Gastroesophageal sphincter (tissue), 4 donors: ENCODE results near the gene RRBP1. TPM values are rescaled to one million over a fixed set of nuclear protein-coding genes. Genes with fewer than 3 reads are reported as not detected.

Source experiments
- ATAC-seq: fragments of 150-250 bp; one replicate; pipeline ENCODE4 v1.9.1; 2016; ENCODE audit warnings: mild to moderate bottlenecking, moderate library complexity
- H3K27ac ChIP-seq, 4 donors: fragments of 200-600 bp; sonication (generic) in 3 of 4; 1 replicate in 3 of 4; 2 replicates in 1 of 4; pipeline ENCODE4 v1.5.1; 2016 to 2019
- H3K27me3 ChIP-seq: fragments of 200-600 bp; sonication (generic); one replicate; pipeline ENCODE4 v1.5.1; 2019
- H3K36me3 ChIP-seq, 2 donors: fragments of 200-600 bp; sonication (generic); one replicate each; pipeline ENCODE4 v1.5.1; 2019; ENCODE audit warnings: control low read depth in 1 of 2
- H3K4me1 ChIP-seq, 3 donors: fragments of 200-600 bp; sonication (generic); 1 replicate in 2 of 3; 2 replicates in 1 of 3; pipeline ENCODE4 v1.5.1; 2016 to 2019; ENCODE audit warnings: control low read depth in 2 of 3
- H3K4me3 ChIP-seq, 2 donors: fragments of 200-600 bp; sonication (generic); one replicate each; pipeline ENCODE4 v1.5.1; 2019; ENCODE audit warnings: mild to moderate bottlenecking in 1 of 2, moderate library complexity in 1 of 2
- H3K9me3 ChIP-seq, 3 donors: fragments of 200-600 bp; sonication (generic); one replicate each; pipeline ENCODE4 v1.5.1; 2017 to 2019; ENCODE audit warnings: control low read depth in 2 of 3
- CTCF ChIP-seq, 4 experiments: fragments of 200-600 bp in 2 of 4; fragments of 450-650 bp in 2 of 4; sonication (generic) in 1 of 4; IDR thresholded peaks; one replicate each; pipeline ENCODE4 v1.5.1; 2017 to 2019; ENCODE audit warnings: antibody characterized with exemption in 4 of 4, mild to moderate bottlenecking in 2 of 4, moderate library complexity in 2 of 4
- EP300 ChIP-seq: sonication (generic); formaldehyde crosslinking; IDR thresholded peaks from one replicate; pipeline ENCODE4 v1.6.1; 2017; ENCODE audit warnings: antibody characterized with exemption, mild to moderate bottlenecking
- POLR2A ChIP-seq, 2 donors: fragments of 450-650 bp; IDR thresholded peaks; one replicate each; pipeline ENCODE4 v1.6.1; 2017; ENCODE audit warnings: antibody characterized with exemption in 2 of 2, mild to moderate bottlenecking in 2 of 2, moderate library complexity in 1 of 2
- POLR2AphosphoS5 ChIP-seq: sonication (generic); formaldehyde crosslinking; IDR thresholded peaks from one replicate; pipeline ENCODE4 v1.6.1; 2017; ENCODE audit warnings: antibody characterized with exemption
- WGBS, 2 donors: methylation state at CpG; one replicate each; pipeline ENCODE4 v1.1.5; 2018; ENCODE audit warnings: low coverage in 1 of 2; 5-methylcytosine and 5-hydroxymethylcytosine counted together
- total RNA-seq, 4 donors: library from RNA; depleted of rRNA; stranded (reverse); fragments of >200 nt; gene quantifications; one replicate each; pipeline ENCODE4 v1.1.0, GENCODE V29; 2016

Gene RRBP1
- total RNA-seq, 4 donors from 2014 or later = 61.2 to 89.8 (median 64.7) TPM

GRCh38 chr20:17633850-17634500 is 48.1 kb downstream of the RRBP1 start:
- Histone ChIP-seq H3K36me3 (peaks cover 0 to 88% of the 10 kb centered on the region in 2 donors), H3K27me3 (no peaks in the 10 kb centered on the region), H3K4me3 (no peak overlapping the region), H3K9me3 (no peaks in the 10 kb centered on the region), H3K27ac (peak overlapping the region in 3 of 4 donors; percentile 55 to 71 (median 67)), H3K4me1 (peaks cover 0 to 54% (median 27%) of the 10 kb centered on the region in 3 donors)
- WGBS, 2 donors = 51% methylated on average over 4 of the region's 18 CpGs; no CpG with 5 or more reads in 1 of the 2 donors
- no peak for ATAC-seq
- TF ChIP-seq EP300 (no peak), CTCF (IDR thresholded peaks at IDR 0.05) (no peak), POLR2A (IDR thresholded peaks at IDR 0.05) (no peak), POLR2AphosphoS5 (no peak)

GRCh38 chr20:17633221-17633849 is 48.7 kb downstream of the RRBP1 start:
- no peaks in the 10 kb centered on the region for H3K9me3 ChIP-seq
- 72 to 95% methylated on average over 4 to 5 of the region's 13 CpGs for WGBS, 2 donors
- peaks cover 0 to 48% (median 23%) of the 10 kb centered on the region in 3 donors for H3K4me1 ChIP-seq
- H3K4me3 ChIP-seq = no peak overlapping the region
- peak overlapping the region in 2 of 4 donors; percentile 67 to 71 for H3K27ac ChIP-seq
- TF ChIP-seq CTCF (IDR thresholded peaks at IDR 0.05) = no peak
- no peak for TF ChIP-seq POLR2AphosphoS5
- no peak for TF ChIP-seq POLR2A (IDR thresholded peaks at IDR 0.05)
- no peaks in the 10 kb centered on the region for H3K27me3 ChIP-seq
- H3K36me3 ChIP-seq = peaks cover 0 to 88% of the 10 kb centered on the region in 2 donors
- ATAC-seq = no peak

GRCh38 chr20:17631576-17632319 is 50.3 kb downstream of the RRBP1 start:
- Histone ChIP-seq H3K4me1 (peaks cover 0 to 47% (median 30%) of the 10 kb centered on the region in 3 donors), H3K9me3 (no peaks in the 10 kb centered on the region), H3K4me3 (no peak overlapping the region), H3K27ac (no peak overlapping the region), H3K36me3 (peaks cover 0 to 98% of the 10 kb centered on the region in 2 donors), H3K27me3 (no peaks in the 10 kb centered on the region)
- TF ChIP-seq EP300 (no peak), CTCF (IDR thresholded peaks at IDR 0.05) (no peak), POLR2A (IDR thresholded peaks at IDR 0.05) (no peak), POLR2AphosphoS5 (no peak)
- ATAC-seq = no peak
- 88 to 91% methylated on average over 1 to 3 of the region's 9 CpGs for WGBS, 2 donors

GRCh38 chr20:17630806-17631195 is 51.2 kb downstream of the RRBP1 start:
- Histone ChIP-seq H3K9me3 (no peaks in the 10 kb centered on the region), H3K27ac (no peak overlapping the region), H3K4me3 (no peak overlapping the region), H3K4me1 (peaks cover 0 to 44% (median 23%) of the 10 kb centered on the region in 3 donors), H3K27me3 (no peaks in the 10 kb centered on the region), H3K36me3 (peaks cover 0 to 100% of the 10 kb centered on the region in 2 donors)
- TF ChIP-seq CTCF (IDR thresholded peaks at IDR 0.05) (no peak), POLR2A (IDR thresholded peaks at IDR 0.05) (no peak), POLR2AphosphoS5 (no peak), EP300 (no peak)
- ATAC-seq = no peak
- 76 to 83% methylated on average over 3 to 6 of the region's 6 CpGs for WGBS, 2 donors
